ENCODE measurements around the gene ANP32D. TPM values are rescaled to one million over a fixed set of nuclear protein-coding genes. Genes with fewer than 3 reads are reported as not detected.

The ANP32D gene
- total and polyA plus RNA-seq, 9 of the 15 experiments (the other 6 are each of a cell fraction or from before 2014, with no cell fraction given): not detected

DNA sequence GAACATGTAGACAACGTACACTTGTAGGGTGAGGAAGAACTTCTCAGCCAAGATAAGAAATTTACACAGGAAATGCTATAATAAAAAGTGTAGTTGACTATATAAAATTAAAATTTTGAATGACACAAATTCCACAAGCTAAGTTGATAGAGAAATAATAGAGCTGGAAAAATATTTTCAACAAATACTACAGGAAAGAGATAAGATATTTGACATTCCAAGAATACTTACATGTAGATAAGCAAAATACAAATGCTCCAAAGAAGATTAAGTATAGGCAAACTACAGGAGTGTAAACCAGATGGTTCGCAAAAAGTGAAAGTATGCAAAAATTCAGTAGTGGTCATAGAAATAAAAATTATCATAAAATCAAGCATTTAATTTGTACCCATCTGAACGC lies 49.2 kb upstream of the ANP32D start:
- H3K9me1 ChIP-seq (ENCODE audit: control insufficient read depth, insufficient read depth, low read length): no peaks in the 10 kb centered on the region
- no peaks in the 10 kb centered on the region for H3K27me3 ChIP-seq (ENCODE audit: control insufficient read depth in 2 of 2, insufficient read depth in 2 of 2, low read length in 2 of 2)
- ATAC-seq (no peak), FAIRE-seq (no peak), DNase-seq (ENCODE audit: extremely low read depth in 1 of 4, low spot score in 3 of 4) (no peak)
- H3K27ac ChIP-seq (ENCODE audit: extremely low read depth, low read depth, low read length): no peak overlapping the region
- 1% methylated on average over 3 of the region's 3 CpGs for WGBS (ENCODE audit: insufficient coverage, low coverage, missing lambda C conversion rate)
- H3K4me1 ChIP-seq (replicated peaks in 1 of 2; ENCODE audit: control insufficient read depth in 2 of 2, insufficient read depth in 2 of 2, low read length in 2 of 2): 0 out of 5 replicates have a peak, but pooled peaks cover 0 to 4% of the 10 kb centered on the region in 2 experiments
- H3K9ac ChIP-seq (ENCODE audit: insufficient read depth in 1 of 2, low read depth in 2 of 2, low read length in 2 of 2): no peak overlapping the region
- no peaks in the 10 kb centered on the region for H3K79me2 ChIP-seq (ENCODE audit: control insufficient read depth, insufficient read depth, low read length)
- no peaks in the 10 kb centered on the region for H4K20me1 ChIP-seq (replicated peaks; ENCODE audit: control insufficient read depth, insufficient read depth, low read length)
- BruUV-seq (replicated peaks): no TSS peak
- no peaks in the 10 kb centered on the region for H3K36me3 ChIP-seq (ENCODE audit: control insufficient read depth, insufficient read depth, low read length)
- no peak overlapping the region for H3K4me2 ChIP-seq (ENCODE audit: insufficient read depth, low read length)
- intact Hi-C loops (cut with micrococcal nuclease) (no loop called here), in situ Hi-C loops (cut with MboI) (no loop called here)
- ChIA-PET CTCF (ENCODE audit: low intra/inter-chr PET ratio) (no interaction called here), POLR2A (no interaction called here)
- no peak overlapping the region for H3K4me3 ChIP-seq
- no peak for TF ChIP-seq CHD4 (IDR thresholded peaks at IDR 0.05; ENCODE audit: insufficient read depth, insufficient replicate concordance, low read depth, low read length, poor library complexity, severe bottlenecking)
- H2AFZ ChIP-seq (ENCODE audit: low read depth, low read length): no peak overlapping the region
- H3K9me3 ChIP-seq (replicated peaks; ENCODE audit: control insufficient read depth, insufficient read depth, low read depth, low read length): no peaks in the 10 kb centered on the region; the same call in 1 of the 2 replicates

DNA sequence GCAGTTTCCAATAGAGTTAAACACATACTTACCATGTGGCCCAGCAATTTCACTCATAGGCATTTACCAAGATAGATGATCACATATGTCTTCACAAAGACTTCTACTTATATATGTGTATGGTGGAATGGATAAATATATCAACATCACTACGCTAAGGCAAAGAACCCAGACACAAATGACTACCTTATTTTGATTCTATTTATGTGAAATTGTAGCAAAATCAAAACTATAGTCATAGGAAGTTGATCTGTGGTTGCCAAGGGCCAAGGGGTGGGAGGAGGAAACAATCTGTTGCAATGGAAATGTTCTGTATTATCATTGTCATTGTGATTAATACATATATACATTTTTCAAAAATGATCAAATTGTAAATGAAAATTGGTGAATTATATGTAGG lies 47.7 kb upstream of the ANP32D start:
- Histone ChIP-seq H3K4me2 (ENCODE audit: insufficient read depth, low read length) (no peak overlapping the region), H3K4me3 (no peak overlapping the region), H3K9me3 (replicated peaks; ENCODE audit: control insufficient read depth, insufficient read depth, low read depth, low read length) (no peaks in the 10 kb centered on the region; the same call in 1 of the 2 replicates), H3K9ac (ENCODE audit: insufficient read depth in 1 of 2, low read depth in 2 of 2, low read length in 2 of 2) (no peak overlapping the region), H3K79me2 (ENCODE audit: control insufficient read depth, insufficient read depth, low read length) (no peaks in the 10 kb centered on the region), H3K27ac (ENCODE audit: extremely low read depth, low read depth, low read length) (no peak overlapping the region), H3K9me1 (ENCODE audit: control insufficient read depth, insufficient read depth, low read length) (no peaks in the 10 kb centered on the region), H4K20me1 (replicated peaks; ENCODE audit: control insufficient read depth, insufficient read depth, low read length) (no peaks in the 10 kb centered on the region), H3K36me3 (ENCODE audit: control insufficient read depth, insufficient read depth, low read length) (no peaks in the 10 kb centered on the region), H2AFZ (ENCODE audit: low read depth, low read length) (no peak overlapping the region), H3K27me3 (ENCODE audit: control insufficient read depth in 2 of 2, insufficient read depth in 2 of 2, low read length in 2 of 2) (no peaks in the 10 kb centered on the region), H3K4me1 (replicated peaks in 1 of 2; ENCODE audit: control insufficient read depth in 2 of 2, insufficient read depth in 2 of 2, low read length in 2 of 2) (no peaks in the 10 kb centered on the region)
- intact Hi-C loops (cut with micrococcal nuclease): no loop called here
- CTCF ChIA-PET (ENCODE audit: low intra/inter-chr PET ratio): no interaction called here
- WGBS (ENCODE audit: insufficient coverage, low coverage, missing lambda C conversion rate): 10% methylated on average over 1 of the region's 1 CpG
- DNase-seq (ENCODE audit: extremely low read depth in 1 of 4, low spot score in 3 of 4) (no peak), ATAC-seq (no peak), FAIRE-seq (no peak)
- in situ Hi-C loops (cut with MboI): no loop called here
- BruUV-seq (replicated peaks): no TSS peak
- no peak for TF ChIP-seq MED1 (CRISPR knock-in tag; IDR thresholded peaks at IDR 0.05; ENCODE audit: borderline replicate concordance)
- no peak for TF ChIP-seq ARHGAP35 (IDR thresholded peaks at IDR 0.05; ENCODE audit: partially characterized antibody)
- no peak for TF ChIP-seq KAT2B (IDR thresholded peaks at IDR 0.05; ENCODE audit: low read depth, low read length)
- TF ChIP-seq ZBTB7A (IDR thresholded peaks at IDR 0.05; ENCODE audit: borderline replicate concordance, control insufficient read depth, low read depth, low read length): no peak
- TF ChIP-seq, protein P1, sequence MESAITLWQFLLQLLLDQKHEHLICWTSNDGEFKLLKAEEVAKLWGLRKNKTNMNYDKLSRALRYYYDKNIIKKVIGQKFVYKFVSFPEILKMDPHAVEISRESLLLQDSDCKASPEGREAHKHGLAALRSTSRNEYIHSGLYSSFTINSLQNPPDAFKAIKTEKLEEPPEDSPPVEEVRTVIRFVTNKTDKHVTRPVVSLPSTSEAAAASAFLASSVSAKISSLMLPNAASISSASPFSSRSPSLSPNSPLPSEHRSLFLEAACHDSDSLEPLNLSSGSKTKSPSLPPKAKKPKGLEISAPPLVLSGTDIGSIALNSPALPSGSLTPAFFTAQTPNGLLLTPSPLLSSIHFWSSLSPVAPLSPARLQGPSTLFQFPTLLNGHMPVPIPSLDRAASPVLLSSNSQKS (CRISPR knock-in tag; IDR thresholded peaks at IDR 0.05): no peak
- TF ChIP-seq XRCC5 (IDR thresholded peaks at IDR 0.05; ENCODE audit: low read depth, low read length): no peak
- TF ChIP-seq STAT5A (IDR thresholded peaks at IDR 0.05; ENCODE audit: borderline replicate concordance, low read length): no peak
- no peak for TF ChIP-seq TRIM24 (IDR thresholded peaks at IDR 0.05)
- no peak for TF ChIP-seq ETS2 (tag; IDR thresholded peaks at IDR 0.05; ENCODE audit: borderline replicate concordance, poor library complexity, severe bottlenecking)
- no peak for TF ChIP-seq NCOA6 (IDR thresholded peaks at IDR 0.05)
- TF ChIP-seq FUS (optimal IDR thresholded peaks at IDR 0.05; ENCODE audit: low read depth, low read length): no peak
- no peak for TF ChIP-seq RFX7 (CRISPR knock-in tag; IDR thresholded peaks at IDR 0.05)
- POLR2A ChIA-PET: no interaction called here
